Thoracic aorta (tissue), 2 donors: ENCODE results near the gene MUC5B. TPM values are rescaled to one million over a fixed set of nuclear protein-coding genes. Genes with fewer than 3 reads are reported as not detected.

Source experiments
- ATAC-seq: fragments of 150-250 bp; one replicate; pipeline ENCODE4 v1.8.0; 2017; ENCODE audit warnings: low read depth; ENCODE audit not compliant: insufficient number of reproducible peaks, low FRiP score
- DNase-seq: peaks from one replicate; pipeline ENCODE4 v3.0.0-alpha.2; 2020; ENCODE audit warnings: low spot score
- H3K27ac ChIP-seq, 2 donors: fragments of 200-600 bp; sonication (generic); 1 replicate in 1 of 2; 2 replicates in 1 of 2; pipeline ENCODE4 v1.5.1; 2016; ENCODE audit warnings: mild to moderate bottlenecking in 2 of 2, moderate library complexity in 2 of 2
- H3K27me3 ChIP-seq: fragments of 200-600 bp; sonication (generic); replicated peaks from 2 replicates; pipeline ENCODE4 v1.6.0; 2016; ENCODE audit warnings: mild to moderate bottlenecking; ENCODE audit not compliant: insufficient read depth
- H3K36me3 ChIP-seq: fragments of 200-600 bp; sonication (generic); one replicate; pipeline ENCODE4 v1.5.1; 2016
- H3K4me1 ChIP-seq, 2 donors: fragments of 200-600 bp; sonication (generic); 1 replicate in 1 of 2; 2 replicates in 1 of 2; pipeline versions ENCODE4 v1.5.1 to v1.6.0; 2016; ENCODE audit warnings: low read depth in 2 of 2, mild to moderate bottlenecking in 1 of 2; ENCODE audit not compliant: control insufficient read depth in 1 of 2
- H3K4me3 ChIP-seq: fragments of 200-600 bp; sonication (generic); 2 replicates; pipeline ENCODE4 v1.5.1; 2016; ENCODE audit warnings: mild to moderate bottlenecking
- H3K9me3 ChIP-seq: fragments of 200-600 bp; sonication (generic); 2 replicates; pipeline ENCODE4 v1.5.1; 2016
- total RNA-seq, 2 donors: library from RNA; depleted of rRNA; stranded (reverse); fragments of >200 nt; gene quantifications; one replicate each; pipeline versions ENCODE4 v1.1.0 to v1.2.3, GENCODE V29; 2016
- TF ChIP-seq, protein P1 (sequence below): fragments of 200-600 bp; sonication (generic); IDR thresholded peaks from one replicate; pipeline ENCODE4 v1.5.1; 2019; ENCODE audit warnings: antibody characterized with exemption

Gene MUC5B
- total RNA-seq, 2 donors from 2014 or later = not detected

DNA sequence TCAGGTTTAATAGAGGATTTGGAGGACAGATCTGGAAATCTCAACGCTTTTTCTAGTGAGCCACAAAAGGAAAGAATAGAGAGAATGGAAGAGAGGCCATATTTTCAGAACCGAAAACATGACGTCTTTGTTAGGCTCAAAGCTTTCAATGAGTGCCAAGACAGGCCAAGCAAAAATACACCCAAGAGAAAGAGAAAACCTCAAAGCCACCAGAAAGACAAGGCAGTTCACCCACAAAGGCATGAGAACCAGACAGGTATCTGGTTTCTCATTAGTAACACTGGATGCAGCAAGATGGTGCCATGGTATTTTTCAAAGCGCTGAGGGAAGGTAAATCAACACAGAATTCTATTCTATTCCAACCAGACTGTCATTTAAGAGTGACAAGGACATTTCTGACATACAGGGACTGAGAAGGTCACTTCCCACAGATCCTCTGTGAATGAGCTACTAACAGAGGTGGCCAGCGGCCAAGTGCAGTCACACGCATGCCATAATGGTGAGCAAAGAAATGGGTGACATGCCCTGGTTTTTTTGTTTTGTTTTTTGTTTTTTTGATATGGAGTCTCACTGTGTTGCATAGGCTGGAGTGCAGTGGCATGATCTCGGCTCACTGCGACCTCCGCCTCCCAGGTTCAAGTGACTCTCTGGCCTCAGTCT is 44.7 kb downstream of the MUC5B start:
- Histone ChIP-seq H3K4me3 (no peak overlapping the region), H3K4me1 (peaks cover 6 to 7% of the 10 kb centered on the region in 2 donors), H3K27me3 (no peaks in the 10 kb centered on the region), H3K27ac (no peak overlapping the region), H3K9me3 (no peaks in the 10 kb centered on the region), H3K36me3 (no peaks in the 10 kb centered on the region)
- DNase-seq (no peak), ATAC-seq (no peak)
- TF ChIP-seq, protein P1, sequence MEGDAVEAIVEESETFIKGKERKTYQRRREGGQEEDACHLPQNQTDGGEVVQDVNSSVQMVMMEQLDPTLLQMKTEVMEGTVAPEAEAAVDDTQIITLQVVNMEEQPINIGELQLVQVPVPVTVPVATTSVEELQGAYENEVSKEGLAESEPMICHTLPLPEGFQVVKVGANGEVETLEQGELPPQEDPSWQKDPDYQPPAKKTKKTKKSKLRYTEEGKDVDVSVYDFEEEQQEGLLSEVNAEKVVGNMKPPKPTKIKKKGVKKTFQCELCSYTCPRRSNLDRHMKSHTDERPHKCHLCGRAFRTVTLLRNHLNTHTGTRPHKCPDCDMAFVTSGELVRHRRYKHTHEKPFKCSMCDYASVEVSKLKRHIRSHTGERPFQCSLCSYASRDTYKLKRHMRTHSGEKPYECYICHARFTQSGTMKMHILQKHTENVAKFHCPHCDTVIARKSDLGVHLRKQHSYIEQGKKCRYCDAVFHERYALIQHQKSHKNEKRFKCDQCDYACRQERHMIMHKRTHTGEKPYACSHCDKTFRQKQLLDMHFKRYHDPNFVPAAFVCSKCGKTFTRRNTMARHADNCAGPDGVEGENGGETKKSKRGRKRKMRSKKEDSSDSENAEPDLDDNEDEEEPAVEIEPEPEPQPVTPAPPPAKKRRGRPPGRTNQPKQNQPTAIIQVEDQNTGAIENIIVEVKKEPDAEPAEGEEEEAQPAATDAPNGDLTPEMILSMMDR = no peak

DNA sequence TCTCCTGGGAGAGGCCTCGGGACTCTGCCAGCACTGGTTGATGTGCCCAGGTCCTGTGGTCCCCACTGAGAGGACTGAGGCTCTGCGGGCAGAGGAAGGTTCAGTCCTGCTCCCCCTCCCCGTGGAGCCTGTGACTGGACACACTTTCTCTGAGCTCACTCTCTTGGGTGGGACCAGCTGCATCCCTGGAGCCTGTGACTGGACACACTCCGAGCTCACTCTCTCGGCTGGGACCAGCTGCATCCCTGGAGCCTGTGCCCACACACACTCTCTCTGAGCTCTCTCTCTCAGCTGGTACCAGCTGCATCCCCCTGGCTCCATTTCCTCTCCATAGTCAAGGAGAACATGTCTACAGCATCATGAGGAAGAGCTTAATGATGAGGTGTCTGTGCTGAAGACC is 47.1 kb downstream of the MUC5B start:
- Histone ChIP-seq H3K4me1 (no peaks in the 10 kb centered on the region), H3K4me3 (no peak overlapping the region), H3K27me3 (no peaks in the 10 kb centered on the region), H3K27ac (no peak overlapping the region), H3K9me3 (no peaks in the 10 kb centered on the region), H3K36me3 (no peaks in the 10 kb centered on the region)
- TF ChIP-seq, protein P1 = no peak
- DNase-seq = no peak
- no peak for ATAC-seq

DNA sequence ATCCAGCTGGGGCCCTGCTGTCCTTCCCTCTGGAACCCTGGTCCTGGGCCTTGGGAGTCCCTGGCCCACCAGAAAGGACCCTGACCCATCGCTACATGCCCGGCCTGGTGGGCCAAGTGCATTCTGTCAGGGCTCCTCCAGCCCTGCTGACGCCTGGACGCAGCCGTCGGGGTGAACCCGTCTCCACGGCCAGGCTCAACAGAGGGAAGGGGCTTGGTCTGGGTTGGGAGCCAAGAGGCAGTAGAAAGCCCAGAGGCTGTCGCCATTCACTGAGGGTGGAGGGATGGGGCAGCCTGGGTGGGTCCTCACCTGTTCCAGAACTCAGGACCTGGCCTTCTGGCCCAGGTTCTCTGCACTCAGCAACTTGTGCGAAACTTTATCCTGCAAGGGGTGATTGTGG is 47.6 kb downstream of the MUC5B start:
- DNase-seq (no peak), ATAC-seq (no peak)
- TF ChIP-seq, protein P1 = no peak
- no peaks in the 10 kb centered on the region for H3K4me1 ChIP-seq
- H3K27ac ChIP-seq = no peak overlapping the region
- H3K27me3 ChIP-seq = no peaks in the 10 kb centered on the region
- H3K9me3 ChIP-seq = no peaks in the 10 kb centered on the region
- H3K36me3 ChIP-seq = no peaks in the 10 kb centered on the region
- no peak overlapping the region for H3K4me3 ChIP-seq

DNA sequence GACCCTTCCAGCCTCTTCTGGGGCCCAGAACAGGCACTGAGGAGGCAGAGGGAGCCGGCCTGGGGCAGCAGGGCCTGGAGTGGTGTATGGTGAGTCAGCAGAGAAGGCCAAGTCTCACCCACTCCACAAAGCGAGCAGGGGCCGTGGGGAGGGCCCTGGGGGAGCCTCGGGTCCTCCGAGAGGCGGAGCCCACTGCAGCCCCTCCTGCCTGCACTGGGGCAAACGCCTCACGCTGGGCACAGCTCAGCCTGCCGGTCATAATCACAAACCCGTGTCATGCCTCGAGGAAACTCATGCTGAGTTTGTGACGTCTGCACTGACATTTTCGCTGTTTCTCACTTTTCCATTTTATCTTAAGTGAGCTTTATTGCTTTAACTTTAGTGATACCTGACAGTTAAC is 48.1 kb downstream of the MUC5B start:
- no peaks in the 10 kb centered on the region for H3K9me3 ChIP-seq
- TF ChIP-seq, protein P1 = no peak
- ATAC-seq = no peak
- no peak overlapping the region for H3K27ac ChIP-seq
- H3K27me3 ChIP-seq = no peaks in the 10 kb centered on the region
- peaks cover 3% of the 10 kb centered on the region for H3K36me3 ChIP-seq
- no peak overlapping the region for H3K4me3 ChIP-seq
- DNase-seq = no peak
- H3K4me1 ChIP-seq = peaks cover 0 to 2% of the 10 kb centered on the region in 2 donors

DNA sequence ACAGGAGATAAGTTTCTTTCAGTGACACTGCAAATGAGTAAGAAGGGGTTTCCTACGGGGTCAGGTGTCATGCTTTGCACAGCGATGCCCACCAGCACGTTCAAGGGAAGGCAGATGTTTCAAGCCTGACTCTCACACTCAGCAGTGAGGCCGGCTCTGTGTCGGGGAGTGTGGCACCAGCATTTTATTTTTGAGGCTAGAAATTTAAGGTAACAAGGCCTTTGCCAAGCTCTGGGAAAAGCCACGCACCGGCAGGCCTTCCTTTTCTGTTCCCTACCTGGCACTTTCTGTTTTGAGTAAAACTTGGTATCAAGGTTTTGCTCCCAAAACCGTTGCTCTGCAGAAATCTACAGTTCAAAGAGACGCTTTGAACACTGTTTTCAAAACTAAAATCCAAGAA is 48.5 kb downstream of the MUC5B start:
- H3K27ac ChIP-seq = no peak overlapping the region
- ATAC-seq (no peak), DNase-seq (no peak)
- no peak overlapping the region for H3K4me3 ChIP-seq
- H3K4me1 ChIP-seq = peaks cover 0 to 5% of the 10 kb centered on the region in 2 donors
- TF ChIP-seq, protein P1 = no peak
- peaks cover 6% of the 10 kb centered on the region for H3K36me3 ChIP-seq
- H3K9me3 ChIP-seq = no peaks in the 10 kb centered on the region
- no peaks in the 10 kb centered on the region for H3K27me3 ChIP-seq
